K562 (cell line): ENCODE results near the gene LY6G5B. TPM values are rescaled to one million over a fixed set of nuclear protein-coding genes. Genes with fewer than 3 reads are reported as not detected.

Experiments used
- ATAC-seq: fragments of 200-7000 bp; cut with Tn5 transposase; 3 replicates; pipeline ENCODE4 v1.9.1; 2020; ENCODE audit warnings: moderate library complexity
- BruUV-seq: library from RNA; stranded (reverse); fragments of 400-500 nt; replicated peaks from 2 replicates; lab custom pipeline; 2021; lab: Mats Ljungman, UMichigan
- CTCF ChIA-PET: fragments of 300-600 bp; formaldehyde crosslinking; extraction: SDS; loops from one replicate; lab custom pipeline; 2021; ENCODE audit warnings: low intra/inter-chr PET ratio; lab: Yijun Ruan, JAX
- POLR2A ChIA-PET: fragments of 300-600, 350-650 bp; sonication (Branson Sonifier 250); formaldehyde crosslinking; extraction: SDS; loops from one replicate; lab custom pipeline; 2021; ENCODE audit warnings: antibody characterized with exemption, inconsistent platforms; lab: Yijun Ruan, JAX
- DNase-seq, 4 experiments: peaks; one replicate each; pipeline versions ENCODE4 v3.0.0 to v3.0.0-alpha.2; 2011 to 2018; ENCODE audit warnings: low spot score in 3 of 4, mixed read lengths in 3 of 4; ENCODE audit errors: extremely low read depth in 1 of 4
- FAIRE-seq: peaks from 2 replicates; lab custom pipeline; 2011; peaks lifted over from hg19 to GRCh38; lab: Jason Lieb, UNC
- H2AFZ ChIP-seq: 2 replicates; pipeline ENCODE4 v1.6.0; 2011; ENCODE audit warnings: low read depth, low read length, control low read depth, inconsistent platforms
- H3K27ac ChIP-seq: fragments of 200-600 bp; 3 replicates; pipeline ENCODE4 v1.8.0; 2011; ENCODE audit warnings: low read depth, mild to moderate bottlenecking, control low read depth, inconsistent platforms, low read length, moderate library complexity, mixed read lengths; ENCODE audit errors: extremely low read depth
- H3K27me3 ChIP-seq, 2 experiments: fragments of 300-600 bp in 1 of 2; 2 replicates in 1 of 2; 3 replicates in 1 of 2; pipeline versions ENCODE4 v1.6.0 to v1.8.0; 2011; ENCODE audit warnings: inconsistent platforms in 2 of 2, low read length in 2 of 2, mild to moderate bottlenecking in 1 of 2, mixed read lengths in 1 of 2, moderate library complexity in 1 of 2; ENCODE audit not compliant: control insufficient read depth in 2 of 2, insufficient read depth in 2 of 2
- H3K36me3 ChIP-seq: fragments of 300-600 bp; 3 replicates; pipeline ENCODE4 v1.8.0; 2011; ENCODE audit warnings: mild to moderate bottlenecking, low read length, inconsistent platforms; ENCODE audit not compliant: control insufficient read depth, insufficient read depth
- H3K4me1 ChIP-seq, 2 experiments: fragments of 200-600 bp in 1 of 2; replicated peaks in 1 of 2; 2 replicates in 1 of 2; 3 replicates in 1 of 2; pipeline versions ENCODE4 v1.5.1 to v1.8.0; 2011; ENCODE audit warnings: inconsistent platforms in 2 of 2, low read length in 2 of 2, mild to moderate bottlenecking in 1 of 2, mixed read lengths in 1 of 2, moderate library complexity in 1 of 2; ENCODE audit not compliant: control insufficient read depth in 2 of 2, insufficient read depth in 2 of 2
- H3K4me2 ChIP-seq: 2 replicates; pipeline ENCODE4 v1.6.1; 2011; ENCODE audit warnings: low read length, control low read depth, inconsistent platforms, mixed read lengths; ENCODE audit not compliant: insufficient read depth
- H3K4me3 ChIP-seq: fragments of 200-600 bp; sonication (generic), shearing (Covaris generic); 2 replicates; pipeline ENCODE4 v1.5.1; 2016; ENCODE audit warnings: control low read depth, inconsistent platforms
- H3K79me2 ChIP-seq: fragments of 200-600 bp; 3 replicates; pipeline ENCODE4 v1.8.0; 2011; ENCODE audit warnings: low read length, inconsistent platforms; ENCODE audit not compliant: control insufficient read depth, insufficient read depth
- H3K9ac ChIP-seq, 2 experiments: 2 replicates each; pipeline versions ENCODE4 v1.6.0 to v1.6.1; 2011; ENCODE audit warnings: low read depth in 2 of 2, low read length in 2 of 2, control low read depth in 1 of 2, inconsistent platforms in 1 of 2, mild to moderate bottlenecking in 1 of 2, mixed read lengths in 1 of 2; ENCODE audit not compliant: insufficient read depth in 1 of 2
- H3K9me1 ChIP-seq: one replicate; pipeline ENCODE4 v1.6.0; 2011; ENCODE audit warnings: inconsistent platforms, mild to moderate bottlenecking, low read length, moderate library complexity; ENCODE audit not compliant: control insufficient read depth, insufficient read depth
- H3K9me3 ChIP-seq: replicated peaks from 2 replicates; pipeline ENCODE4 v1.5.1; 2011; ENCODE audit warnings: low read depth, low read length, inconsistent platforms; ENCODE audit not compliant: control insufficient read depth, insufficient read depth
- H4K20me1 ChIP-seq: replicated peaks from 2 replicates; pipeline ENCODE4 v1.6.1; 2011; ENCODE audit warnings: low read length, inconsistent platforms, mixed read lengths; ENCODE audit not compliant: control insufficient read depth, insufficient read depth
- ARID4B ChIP-seq: sonication (generic); formaldehyde crosslinking; IDR thresholded peaks from 2 replicates; pipeline ENCODE4 v1.8.0; 2022; ENCODE audit warnings: mild to moderate bottlenecking, missing genetic modification reagents
- MAFK ChIP-seq: IDR thresholded peaks from 2 replicates; pipeline ENCODE4 v1.6.1; 2011; ENCODE audit warnings: low read length, improper control_type of control experiment
- ZBTB40 ChIP-seq, 2 experiments: fragments of 450-650 bp in 1 of 2; sonication (generic) in 1 of 2; formaldehyde crosslinking in 1 of 2; IDR thresholded peaks; 2 replicates each; pipeline versions ENCODE4 v1.7.1 to v1.9.0; 2016 to 2022; ENCODE audit warnings: inconsistent platforms in 1 of 2, mild to moderate bottlenecking in 1 of 2, missing genetic modification reagents in 1 of 2
- ZNF12 ChIP-seq: sonication (generic); formaldehyde crosslinking; IDR thresholded peaks from 2 replicates; pipeline ENCODE4 v1.4.0; 2020; ENCODE audit warnings: mild to moderate bottlenecking, missing genetic modification reagents
- WGBS: fragments of 100-300 bp; shearing (Covaris generic); methylation state at CpG from one replicate; pipeline ENCODE4 v1.1.6; 2016; ENCODE audit warnings: low coverage, mixed read lengths; ENCODE audit not compliant: insufficient coverage; ENCODE audit errors: missing lambda C conversion rate; 5-methylcytosine and 5-hydroxymethylcytosine counted together
- in situ Hi-C: fragments of 300-500 bp; cut with MboI; formaldehyde crosslinking; loops from 4 replicates; pipeline ENCODE4 v1.15.0; 2018; ENCODE audit warnings: inconsistent platforms, mixed read lengths
- intact Hi-C: fragments of 100-400 bp; cut with micrococcal nuclease; formaldehyde crosslinking; loops from 2 replicates; pipeline ENCODE4 v1.14.2; 2022
- polyA plus RNA-seq, 8 experiments: library from polyadenylated mRNA; depleted of rRNA in 4 of 8; stranded (reverse) in 5 of 8; unstranded in 3 of 8; fragments of >200 nt; fragmentation: Nextera tagmentation in 2 of 8; fragmentation: Illumina TruSeq in 1 of 8; extraction: Ambion mirVana in 2 of 8; extraction: Trizol in 1 of 8; gene quantifications; 2 replicates each; pipeline versions ENCODE4 v1.2.1 to v1.2.3, GENCODE V29; 2011 to 2014; ENCODE audit warnings: inconsistent platforms in 1 of 8, missing spikeins in 1 of 8
- total RNA-seq, 7 experiments: library from RNA; depleted of rRNA in 6 of 7; stranded (reverse); fragments of >200 nt in 6 of 7; fragmentation: Illumina TruSeq in 2 of 7; extraction: Trizol in 2 of 7; gene quantifications; 2 replicates each; pipeline versions ENCODE4 v1.2.1 to v1.2.3, GENCODE V29; 2011 to 2021; ENCODE audit warnings: low replicate concordance in 1 of 7

LY6G5B gene
- total and polyA plus RNA-seq, 9 of the 15 experiments (the other 6 are each of a cell fraction or from before 2014, with no cell fraction given), result 6.0 to 27.0 (median 7.5) TPM

- Histone ChIP-seq H2AFZ (peak within 1 kb of the TSS; percentile 62), H4K20me1 (0 out of 2 replicates have a peak, but pooled peaks cover 3% of the 10 kb centered on the region), H3K9ac (peak within 1 kb of the TSS; percentile 96 to 97), H3K36me3 (peaks cover 61% of the 10 kb centered on the region), H3K79me2 (peaks cover 84% of the 10 kb centered on the region), H3K4me1 (peaks cover 36 to 46% of the 10 kb centered on the region in 2 experiments; a peak in 4 of 5 replicates), H3K4me3 (peak within 1 kb of the TSS; percentile 66), H3K4me2 (peak within 1 kb of the TSS; percentile 93), H3K9me1 (no peaks in the 10 kb centered on the region), H3K27ac (peak within 1 kb of the TSS; percentile 97), H3K9me3 (no peaks in the 10 kb centered on the region), H3K27me3 (no peaks in the 10 kb centered on the region)
- ChIA-PET CTCF (no interaction called here), POLR2A (interaction anchor here (0.6 to 9.8 kb wide), 54 partner anchors 7 to 1692 kb away, joined by 3 to 267 read pairs (median 6); partner anchors contain the start of genes ABHD16A, APOM, BAG6 and CLIC1)
- ATAC-seq, result peak; percentile 65
- in situ Hi-C loops (loop anchor here (5.0 kb wide), 2 partner anchors 118 to 197 kb away; partner anchors contain the start of genes ATP6V1G2, NEU1 and NFKBIL1), intact Hi-C loops (loop anchor here (1.0 to 10.0 kb wide), 7 partner anchors 13 to 510 kb away; partner anchors contain the start of genes ABHD16A, AGPAT1, ATP6V1G2 and BAG6)
- peak in 3 of 4 experiments; percentile 71 to 100 (median 90) for DNase-seq
- FAIRE-seq, result peak; percentile 99
- 1% methylated on average over 39 of the region's 39 CpGs for WGBS
- no TSS peak for BruUV-seq
- TF ChIP-seq ZBTB40 (IDR thresholded peaks at IDR 0.05) (no peak; the same call in 1 of the 2 replicates), ZBTB40 (CRISPR knock-in tag; IDR thresholded peaks at IDR 0.05) (no peak), ARID4B (no peak; the same call in 1 of the 2 replicates), MAFK (peak; percentile 26; the same call in 1 of the 2 replicates), ZNF12 (CRISPR knock-in tag) (peak; percentile 90)
Measured at GRCh38 chr6:31664790-31665500, 4.8 kb upstream of the LY6G5B start, which contains the start of gene GPANK1. Gene GPANK1, minus strand, starts transcription at chr6:31664997. Its CDS starts 519 bp downstream, at chr6:31664478.
